H9 (cell line): ENCODE data around the gene PLXNA1. TPM values are rescaled to one million over a fixed set of nuclear protein-coding genes. Genes with fewer than 3 reads are reported as not detected.

Experiments used
- DNase-seq: peaks from one replicate; pipeline ENCODE4 v3.0.0-alpha.2; 2017
- H2AFZ ChIP-seq: one replicate; pipeline ENCODE4 v1.6.1; 2013; ENCODE audit warnings: mild to moderate bottlenecking, low read length, control low read depth, moderate library complexity
- H2AK5ac ChIP-seq: 2 replicates; pipeline ENCODE4 v1.6.1; 2013; ENCODE audit warnings: low read length, control low read depth, mixed read lengths; ENCODE audit not compliant: insufficient read length
- H2BK120ac ChIP-seq: one replicate; pipeline ENCODE4 v1.6.1; 2013; ENCODE audit warnings: low read depth, mild to moderate bottlenecking, low read length, control low read depth, inconsistent platforms; ENCODE audit not compliant: poor library complexity, severe bottlenecking
- H2BK12ac ChIP-seq: 2 replicates; pipeline ENCODE4 v1.6.1; 2013; ENCODE audit warnings: low read length, control low read depth, mixed read lengths, low read depth; ENCODE audit not compliant: insufficient read length
- H2BK15ac ChIP-seq: 2 replicates; pipeline ENCODE4 v1.6.1; 2013; ENCODE audit warnings: low read depth, low read length, control low read depth
- H2BK20ac ChIP-seq: one replicate; pipeline ENCODE4 v1.6.1; 2013; ENCODE audit warnings: low read depth, mild to moderate bottlenecking, low read length, control low read depth, inconsistent platforms; ENCODE audit not compliant: poor library complexity, severe bottlenecking
- H2BK5ac ChIP-seq: 2 replicates; pipeline ENCODE4 v1.6.1; 2013; ENCODE audit warnings: low read length, control low read depth, mixed read lengths; ENCODE audit not compliant: insufficient read length
- H3K14ac ChIP-seq: 2 replicates; pipeline ENCODE4 v1.6.1; 2013; ENCODE audit warnings: low read length, control low read depth; ENCODE audit not compliant: insufficient read depth
- H3K18ac ChIP-seq: 2 replicates; pipeline ENCODE4 v1.6.1; 2013; ENCODE audit warnings: low read depth, mild to moderate bottlenecking, mixed read lengths, low read length, control low read depth; ENCODE audit not compliant: insufficient read length
- H3K23ac ChIP-seq: 2 replicates; pipeline ENCODE4 v1.6.1; 2013; ENCODE audit warnings: low read length, control low read depth, mixed read lengths, low read depth; ENCODE audit not compliant: insufficient read length
- H3K23me2 ChIP-seq: 2 replicates; pipeline ENCODE4 v1.6.1; 2013; ENCODE audit warnings: low read depth, mild to moderate bottlenecking, mixed read lengths, low read length, control low read depth; ENCODE audit not compliant: insufficient read length, poor library complexity, severe bottlenecking
- H3K27ac ChIP-seq: 2 replicates; pipeline ENCODE4 v1.5.1; 2013; ENCODE audit warnings: low read length, control low read depth, mixed read lengths, low read depth; ENCODE audit not compliant: insufficient read length
- H3K27me3 ChIP-seq: 2 replicates; pipeline ENCODE4 v1.6.1; 2013; ENCODE audit warnings: low read length, control low read depth, inconsistent platforms; ENCODE audit not compliant: insufficient read depth
- H3K4ac ChIP-seq: 2 replicates; pipeline ENCODE4 v1.6.1; 2013; ENCODE audit warnings: low read depth, mild to moderate bottlenecking, control low read depth, inconsistent platforms, low read length, moderate library complexity
- H3K4me1 ChIP-seq: 2 replicates; pipeline ENCODE4 v1.6.1; 2013; ENCODE audit warnings: low read length, control low read depth, inconsistent platforms; ENCODE audit not compliant: insufficient read depth
- H3K4me2 ChIP-seq: 2 replicates; pipeline ENCODE4 v1.6.1; 2013; ENCODE audit warnings: low read length, control low read depth, mixed read lengths; ENCODE audit not compliant: insufficient read length, insufficient read depth
- H3K56ac ChIP-seq: 2 replicates; pipeline ENCODE4 v1.6.1; 2013; ENCODE audit warnings: low read depth, mild to moderate bottlenecking, mixed read lengths, low read length, control low read depth; ENCODE audit not compliant: insufficient read length
- H3K79me1 ChIP-seq: 2 replicates; pipeline ENCODE4 v1.6.1; 2013; ENCODE audit warnings: low read depth, mild to moderate bottlenecking, moderate library complexity, low read length, control low read depth, inconsistent platforms; ENCODE audit not compliant: insufficient read depth, poor library complexity, severe bottlenecking
- H3K79me2 ChIP-seq: 2 replicates; pipeline ENCODE4 v1.6.1; 2013; ENCODE audit warnings: low read length, control low read depth, inconsistent platforms; ENCODE audit not compliant: insufficient read depth
- H3K9ac ChIP-seq: 2 replicates; pipeline ENCODE4 v1.6.1; 2013; ENCODE audit warnings: low read length, control low read depth, mixed read lengths; ENCODE audit not compliant: insufficient read length; ENCODE audit errors: extremely low read depth
- H3K9me3 ChIP-seq: one replicate; pipeline ENCODE4 v1.6.1; 2013; ENCODE audit warnings: low read depth, low read length, inconsistent platforms; ENCODE audit not compliant: control insufficient read depth
- H3T11ph ChIP-seq: one replicate; pipeline ENCODE4 v1.6.1; 2013; ENCODE audit warnings: mild to moderate bottlenecking, low read length, control low read depth, inconsistent platforms
- H4K20me1 ChIP-seq: one replicate; pipeline ENCODE4 v1.6.1; 2013; ENCODE audit not compliant: control insufficient read depth, insufficient read length, insufficient read depth
- H4K5ac ChIP-seq: 2 replicates; pipeline ENCODE4 v1.6.1; 2013; ENCODE audit warnings: low read depth, mild to moderate bottlenecking, mixed read lengths, low read length, control low read depth; ENCODE audit not compliant: insufficient read length
- H4K8ac ChIP-seq: replicated peaks from 2 replicates; pipeline ENCODE4 v1.6.1; 2013; ENCODE audit warnings: low read length, control low read depth, mixed read lengths, low read depth; ENCODE audit not compliant: insufficient read length
- H4K91ac ChIP-seq: 2 replicates; pipeline ENCODE4 v1.6.1; 2013; ENCODE audit warnings: low read depth, mild to moderate bottlenecking, moderate library complexity, mixed read lengths, low read length, control low read depth; ENCODE audit not compliant: insufficient read length
- H3K27ac Mint-ChIP-seq, 3 experiments: 2 replicates in 2 of 3; 3 replicates in 1 of 3; pipeline ENCODE4 v1.8.0; 2020 to 2021; ENCODE audit warnings: mixed read lengths in 3 of 3, mild to moderate bottlenecking in 1 of 3, moderate library complexity in 1 of 3
- H3K27me3 Mint-ChIP-seq: 2 replicates; pipeline ENCODE4 v1.8.0; 2021; ENCODE audit warnings: low read depth, mild to moderate bottlenecking, moderate library complexity, mixed read lengths
- H3K36me3 Mint-ChIP-seq, 3 experiments: 2 replicates in 2 of 3; 3 replicates in 1 of 3; pipeline ENCODE4 v1.8.0; 2020 to 2021; ENCODE audit warnings: low read depth in 3 of 3, mixed read lengths in 3 of 3; ENCODE audit not compliant: insufficient read depth in 1 of 3
- H3K4me1 Mint-ChIP-seq, 2 experiments: 2 replicates each; pipeline ENCODE4 v1.8.0; 2020; ENCODE audit warnings: mixed read lengths in 2 of 2
- H3K4me3 Mint-ChIP-seq, 2 experiments: 2 replicates in 1 of 2; 3 replicates in 1 of 2; pipeline ENCODE4 v1.8.0; 2020 to 2021; ENCODE audit warnings: mild to moderate bottlenecking in 2 of 2, mixed read lengths in 2 of 2, moderate library complexity in 1 of 2
- H3K9me3 Mint-ChIP-seq, 2 experiments: 2 replicates in 1 of 2; 3 replicates in 1 of 2; pipeline ENCODE4 v1.8.0; 2020; ENCODE audit warnings: mild to moderate bottlenecking in 2 of 2, mixed read lengths in 2 of 2, moderate library complexity in 1 of 2
- WGBS: extraction: QIAGEN DNeasy Blood & Tissue Kit; methylation state at CpG from one replicate; pipeline ENCODE4 v1.1.7; 2013; ENCODE audit warnings: missing lambda C conversion rate, low lambda C conversion rate, mixed read lengths; ENCODE audit not compliant: insufficient read length; ENCODE audit errors: extremely low coverage; 5-methylcytosine and 5-hydroxymethylcytosine counted together
- total RNA-seq: library from RNA; stranded (reverse); gene quantifications from 2 replicates; pipeline ENCODE4 v1.2.1, GENCODE V29; 2021
- TF ChIP-seq, protein P1 (sequence below): fragments of 200-600 bp; sonication (generic); conservative IDR thresholded peaks from 3 replicates; pipeline ENCODE4 v1.8.0; 2021; ENCODE audit warnings: antibody characterized with exemption, mild to moderate bottlenecking

Gene PLXNA1
- total RNA-seq, 1 experiment from 2014 or later = 42.1 TPM

DNA sequence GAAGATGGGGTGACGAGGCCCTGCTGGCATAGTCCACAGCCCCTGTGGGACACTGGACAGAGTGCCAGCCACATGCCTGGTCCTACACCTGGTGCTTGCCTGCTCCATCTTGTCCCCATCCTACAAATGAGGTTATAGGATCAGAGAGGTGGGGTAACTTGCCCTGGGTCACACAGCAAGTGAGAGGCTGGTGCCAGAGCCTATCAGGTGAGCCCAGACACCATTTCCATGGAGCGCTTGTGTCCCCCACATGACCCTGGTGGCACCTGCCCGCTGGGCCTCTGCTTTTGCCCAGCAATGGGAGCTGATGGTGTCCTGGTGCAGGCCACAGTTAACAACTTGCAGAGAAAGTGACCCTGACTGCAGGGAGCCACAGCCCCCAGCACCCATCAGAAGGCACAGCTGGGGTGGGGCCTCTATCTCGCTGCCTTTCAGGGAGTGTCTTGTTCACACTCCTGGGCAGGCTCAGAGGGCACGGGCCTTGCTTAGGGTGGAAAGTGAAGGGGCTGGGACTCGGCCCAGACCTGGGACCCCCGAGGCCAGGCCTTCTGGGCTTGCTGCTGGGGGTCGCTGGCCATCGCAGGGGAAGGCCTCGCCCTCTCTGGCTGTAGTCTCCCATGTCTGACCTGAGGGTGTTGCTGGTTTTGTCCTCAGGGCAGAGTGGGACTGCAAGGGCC lies 7.2 kb downstream of the PLXNA1 start:
- TF ChIP-seq, protein P1, sequence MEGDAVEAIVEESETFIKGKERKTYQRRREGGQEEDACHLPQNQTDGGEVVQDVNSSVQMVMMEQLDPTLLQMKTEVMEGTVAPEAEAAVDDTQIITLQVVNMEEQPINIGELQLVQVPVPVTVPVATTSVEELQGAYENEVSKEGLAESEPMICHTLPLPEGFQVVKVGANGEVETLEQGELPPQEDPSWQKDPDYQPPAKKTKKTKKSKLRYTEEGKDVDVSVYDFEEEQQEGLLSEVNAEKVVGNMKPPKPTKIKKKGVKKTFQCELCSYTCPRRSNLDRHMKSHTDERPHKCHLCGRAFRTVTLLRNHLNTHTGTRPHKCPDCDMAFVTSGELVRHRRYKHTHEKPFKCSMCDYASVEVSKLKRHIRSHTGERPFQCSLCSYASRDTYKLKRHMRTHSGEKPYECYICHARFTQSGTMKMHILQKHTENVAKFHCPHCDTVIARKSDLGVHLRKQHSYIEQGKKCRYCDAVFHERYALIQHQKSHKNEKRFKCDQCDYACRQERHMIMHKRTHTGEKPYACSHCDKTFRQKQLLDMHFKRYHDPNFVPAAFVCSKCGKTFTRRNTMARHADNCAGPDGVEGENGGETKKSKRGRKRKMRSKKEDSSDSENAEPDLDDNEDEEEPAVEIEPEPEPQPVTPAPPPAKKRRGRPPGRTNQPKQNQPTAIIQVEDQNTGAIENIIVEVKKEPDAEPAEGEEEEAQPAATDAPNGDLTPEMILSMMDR = no peak
- Histone ChIP-seq H2BK15ac (no peak overlapping the region), H3K9me3 (no peaks in the 10 kb centered on the region), H3K14ac (no peak overlapping the region), H3K56ac (no peak overlapping the region), H4K20me1 (no peaks in the 10 kb centered on the region), H3K4me2 (no peak overlapping the region), H2BK120ac (no peak overlapping the region), H3K27me3 (no peaks in the 10 kb centered on the region), H3K4ac (no peak overlapping the region), H3T11ph (no peak overlapping the region), H3K18ac (no peak overlapping the region), H4K8ac (no peak overlapping the region), H3K23ac (no peak overlapping the region), H2AFZ (no peak overlapping the region), H2BK5ac (no peak overlapping the region), H3K79me2 (peaks cover 4% of the 10 kb centered on the region; the same call in 1 of the 2 replicates), H2BK12ac (no peak overlapping the region), H3K23me2 (no peaks in the 10 kb centered on the region), H3K79me1 (no peaks in the 10 kb centered on the region), H2AK5ac (no peak overlapping the region), H4K5ac (no peak overlapping the region), H3K4me1 (no peaks in the 10 kb centered on the region), H4K91ac (no peak overlapping the region), H2BK20ac (no peak overlapping the region), H3K9ac (no peak overlapping the region), H3K27ac (no peak overlapping the region)
- H3K36me3 Mint-ChIP-seq = peaks cover 4 to 19% (median 17%) of the 10 kb centered on the region in 3 experiments; a peak in 6 of 7 replicates
- H3K4me1 Mint-ChIP-seq = peaks cover 5 to 16% of the 10 kb centered on the region in 2 experiments
- no peak for DNase-seq
- H3K27me3 Mint-ChIP-seq = no peaks in the 10 kb centered on the region
- H3K4me3 Mint-ChIP-seq = no peak overlapping the region
- no CpG with 5 or more reads among the region's 10 CpGs for WGBS
- H3K9me3 Mint-ChIP-seq = no peaks in the 10 kb centered on the region
- H3K27ac Mint-ChIP-seq = peak overlapping the region in 1 of 3 experiments; percentile 91; a peak in 1 of 7 replicates
